ENCODE data around the gene FKBP4. TPM values are rescaled to one million over a fixed set of nuclear protein-coding genes. Genes with fewer than 3 reads are reported as not detected.

FKBP4 gene
- total RNA-seq, 1 donor from 2014 or later: 68.7 TPM

- Mint-ChIP-seq H3K27ac (ENCODE audit: unreplicated experiment) (peak within 1 kb of the TSS; percentile 85), H3K36me3 (ENCODE audit: low read depth, unreplicated experiment) (peaks cover 11% of the 10 kb centered on the region), H3K9me3 (ENCODE audit: unreplicated experiment) (peaks cover 1% of the 10 kb centered on the region), H3K27me3 (ENCODE audit: low read depth, unreplicated experiment) (no peaks in the 10 kb centered on the region), H3K4me1 (ENCODE audit: low read depth, unreplicated experiment) (peaks cover 14% of the 10 kb centered on the region), H3K4me3 (ENCODE audit: unreplicated experiment) (no peak within 1 kb of the TSS)
- TF ChIP-seq EZH2 (IDR thresholded peaks at IDR 0.05; ENCODE audit: insufficient read depth, low read length) (no peak), CTCF (IDR thresholded peaks at IDR 0.05; ENCODE audit: insufficient read depth, low read depth, low read length) (no peak)
- Histone ChIP-seq H3K36me3 (ENCODE audit: insufficient read depth, low read length) (no peaks in the 10 kb centered on the region), H3K4me3 (ENCODE audit: insufficient read depth, low read depth, low read length) (no peak within 1 kb of the TSS), H3K27me3 (ENCODE audit: insufficient read depth, low read length) (no peaks in the 10 kb centered on the region), H3K4me2 (ENCODE audit: low read length) (peak within 1 kb of the TSS; percentile 71), H3K27ac (ENCODE audit: low read depth, low read length) (no peak within 1 kb of the TSS), H4K20me1 (ENCODE audit: insufficient read depth, low read length) (no peaks in the 10 kb centered on the region), H3K4me1 (ENCODE audit: insufficient read depth, low read length) (peaks cover 19% of the 10 kb centered on the region), H3K9ac (ENCODE audit: low read length) (peak within 1 kb of the TSS; percentile 27), H2AFZ (ENCODE audit: low read depth, low read length) (no peak within 1 kb of the TSS), H3K79me2 (ENCODE audit: insufficient read depth, low read length) (no peaks in the 10 kb centered on the region), H3K9me3 (ENCODE audit: insufficient read depth, low read depth, low read length) (no peaks in the 10 kb centered on the region)
- DNase-seq (ENCODE audit: low read depth) (peak; percentile 44), FAIRE-seq (no peak)
Measured at GRCh38 chr12:2834581-2835491, 40.1 kb downstream of the FKBP4 start, which contains the start of gene NRIP2. Gene NRIP2 (minus strand): TSS chr12:2835035. CDS start chr12:2834983, 52 bp downstream.

GRCh38 chr12:2835691-2836403 lies 41.1 kb downstream of the FKBP4 start:
- no peaks in the 10 kb centered on the region for H3K36me3 ChIP-seq (ENCODE audit: insufficient read depth, low read length)

More at GRCh38 chr12:2835691-2836403, 41.1 kb downstream of the FKBP4 start:
- H3K4me3 ChIP-seq (ENCODE audit: insufficient read depth, low read depth, low read length): no peak overlapping the region
- H3K9me3 ChIP-seq (ENCODE audit: insufficient read depth, low read depth, low read length): no peaks in the 10 kb centered on the region
- H3K27ac ChIP-seq (ENCODE audit: low read depth, low read length): no peak overlapping the region
- H3K4me1 Mint-ChIP-seq (ENCODE audit: low read depth, unreplicated experiment): peaks cover 14% of the 10 kb centered on the region
- no peak for FAIRE-seq
- no peaks in the 10 kb centered on the region for H3K27me3 Mint-ChIP-seq (ENCODE audit: low read depth, unreplicated experiment)
- peaks cover 7% of the 10 kb centered on the region for H3K36me3 Mint-ChIP-seq (ENCODE audit: low read depth, unreplicated experiment)
- H3K79me2 ChIP-seq (ENCODE audit: insufficient read depth, low read length): no peaks in the 10 kb centered on the region
- TF ChIP-seq CTCF (IDR thresholded peaks at IDR 0.05; ENCODE audit: insufficient read depth, low read depth, low read length) (no peak), EZH2 (IDR thresholded peaks at IDR 0.05; ENCODE audit: insufficient read depth, low read length) (no peak)
- H3K4me1 ChIP-seq (ENCODE audit: insufficient read depth, low read length): peaks cover 19% of the 10 kb centered on the region
- no peak overlapping the region for H2AFZ ChIP-seq (ENCODE audit: low read depth, low read length)
- peaks cover 1% of the 10 kb centered on the region for H3K9me3 Mint-ChIP-seq (ENCODE audit: unreplicated experiment)
- H3K4me3 Mint-ChIP-seq (ENCODE audit: unreplicated experiment): no peak overlapping the region
- H3K27ac Mint-ChIP-seq (ENCODE audit: unreplicated experiment): no peak overlapping the region
- DNase-seq (ENCODE audit: low read depth): no peak
- H3K27me3 ChIP-seq (ENCODE audit: insufficient read depth, low read length): no peaks in the 10 kb centered on the region
- no peak overlapping the region for H3K4me2 ChIP-seq (ENCODE audit: low read length)
- no peak overlapping the region for H3K9ac ChIP-seq (ENCODE audit: low read length)
- no peaks in the 10 kb centered on the region for H4K20me1 ChIP-seq (ENCODE audit: insufficient read depth, low read length)

Data from astrocyte (in vitro differentiated cells and primary cell).